HepG2 (cell line): ENCODE data around the gene ANKRD37. TPM values are rescaled to one million over a fixed set of nuclear protein-coding genes. Genes with fewer than 3 reads are reported as not detected.

ENCODE experiments used
- JARID2 ChIP-seq: sonication (generic); formaldehyde crosslinking; IDR thresholded peaks from 2 replicates; pipeline ENCODE4 v1.8.1; 2023; ENCODE audit warnings: missing genetic modification reagents, inconsistent platforms; ENCODE audit not compliant: insufficient replicate concordance
- NR2F1 ChIP-seq, 2 experiments: fragments of 450-650 bp in 1 of 2; formaldehyde crosslinking in 1 of 2; IDR thresholded peaks; 2 replicates each; pipeline versions ENCODE4 v1.5.0 to v1.6.1; 2016 to 2020; ENCODE audit warnings: mild to moderate bottlenecking in 1 of 2, missing compliant biosample characterization in 1 of 2, missing genetic modification reagents in 1 of 2, moderate library complexity in 1 of 2
- POLR2A ChIP-seq, 2 experiments: IDR thresholded peaks; 2 replicates each; pipeline ENCODE4 v1.6.1; 2011; ENCODE audit warnings: low read depth in 2 of 2, low read length in 2 of 2, mild to moderate bottlenecking in 1 of 2, moderate library complexity in 1 of 2; ENCODE audit not compliant: insufficient read depth in 1 of 2
- SNAPC5 ChIP-seq: sonication (generic); formaldehyde crosslinking; IDR thresholded peaks from 2 replicates; pipeline ENCODE4 v1.8.1; 2023; ENCODE audit warnings: mild to moderate bottlenecking, missing genetic modification reagents, borderline replicate concordance
- SYNCRIP ChIP-seq: fragments of 200-400 bp; formaldehyde crosslinking; IDR thresholded peaks from 2 replicates; pipeline ENCODE4 v1.6.1; 2018; ENCODE audit warnings: mild to moderate bottlenecking, low read depth, low read length; ENCODE audit not compliant: insufficient read depth
- TBX2 ChIP-seq: sonication (generic); formaldehyde crosslinking; IDR thresholded peaks from 2 replicates; pipeline ENCODE4 v1.5.0; 2020; ENCODE audit warnings: missing genetic modification reagents, mild to moderate bottlenecking, borderline replicate concordance
- ZNF318 ChIP-seq: sonication (generic); formaldehyde crosslinking; IDR thresholded peaks from 2 replicates; pipeline ENCODE4 v1.4.0; 2020; ENCODE audit warnings: mild to moderate bottlenecking, missing genetic modification reagents
- ZNF513 ChIP-seq: sonication (generic); formaldehyde crosslinking; conservative IDR thresholded peaks from 2 replicates; pipeline ENCODE4 v1.5.0; 2020; ENCODE audit warnings: missing genetic modification reagents
- polyA plus RNA-seq, 8 experiments: library from polyadenylated mRNA; depleted of rRNA in 3 of 8; stranded (reverse) in 7 of 8; unstranded in 1 of 8; fragments of >200 nt; fragmentation: Illumina TruSeq in 4 of 8; extraction: Trizol in 4 of 8; gene quantifications; 2 replicates each; pipeline versions ENCODE4 v1.2.1 to v1.2.3, GENCODE V29; 2011 to 2016; ENCODE audit warnings: low read depth in 4 of 8, missing spikeins in 1 of 8, mixed read lengths in 1 of 8; ENCODE audit not compliant: insufficient read depth in 1 of 8
- total RNA-seq, 5 experiments: library from RNA; depleted of rRNA; stranded (reverse); fragments of >200 nt; fragmentation: Illumina TruSeq; extraction: Trizol; gene quantifications; 2 replicates each; pipeline ENCODE4 v1.2.3, GENCODE V29; 2016; ENCODE audit warnings: low read depth in 1 of 5

Gene ANKRD37
- total and polyA plus RNA-seq, 2 of the 13 experiments (the other 11 are each of a cell fraction or from before 2014, with no cell fraction given) = 2.2 to 51.4 TPM

GRCh38 chr4:185352202-185352601 lies 44.4 kb upstream of the ANKRD37 start (continued):
- TF ChIP-seq ZNF318 = no peak
- no peak for TF ChIP-seq POLR2A (IDR thresholded peaks at IDR 0.05; ENCODE audit: insufficient read depth in 1 of 2, low read depth in 2 of 2, low read length in 2 of 2)
- TF ChIP-seq JARID2 (CRISPR knock-in tag) = no peak
- no peak for TF ChIP-seq SYNCRIP
- TF ChIP-seq ZNF513 = no peak
- no peak for TF ChIP-seq TBX2
- no peak for TF ChIP-seq SNAPC5 (CRISPR knock-in tag)
- no peak for TF ChIP-seq NR2F1 (CRISPR knock-in tag; IDR thresholded peaks at IDR 0.05)
